Thoracic aorta endothelial cell (primary cell): Measurements from ENCODE around the gene ZNF445. TPM values are rescaled to one million over a fixed set of nuclear protein-coding genes. Genes with fewer than 3 reads are reported as not detected.

Source experiments
- total RNA-seq: library from RNA; depleted of rRNA; stranded (reverse); fragments of >200 nt; gene quantifications from 2 replicates; pipeline ENCODE4 v1.2.3, GENCODE V29; 2012

The ZNF445 gene
- total RNA-seq: 10.8 and 11.6 TPM in 2 replicates

GRCh38 chr3:44477312-44478030 is at the start of gene ZNF445:
ZNF445 (minus strand) TSS chr3:44477670; CDS start chr3:44455549, 22,121 bp downstream.

Other genes with a start within 250 kb of the ZNF445 start
- gene TOPAZ1, start 235.8 kb downstream of the ZNF445 start, total RNA-seq: not detected in 2 replicates
- 37.8 and 39.5 TPM in 2 replicates for gene TCAIM, start 138.9 kb downstream of the ZNF445 start, total RNA-seq
- 0.66 and 1.1 TPM in 2 replicates for gene ZKSCAN7, start 77.5 kb upstream of the ZNF445 start, total RNA-seq
- gene ZNF660, start 107.3 kb upstream of the ZNF445 start, total RNA-seq: 0.50 and 0.53 TPM in 2 replicates
- gene ZNF197, start 147.4 kb upstream of the ZNF445 start, total RNA-seq: 10.0 and 10.8 TPM in 2 replicates
- gene ZNF35, start 171.1 kb upstream of the ZNF445 start, total RNA-seq: 18.5 and 21.9 TPM in 2 replicates
- gene ZNF502, start 235.0 kb upstream of the ZNF445 start, total RNA-seq: 4.6 and 4.8 TPM in 2 replicates